Gastrocnemius medialis (tissue), 4 donors: Measurements from ENCODE around the gene ALAS2. TPM values are rescaled to one million over a fixed set of nuclear protein-coding genes. Genes with fewer than 3 reads are reported as not detected.

Source experiments
- ATAC-seq, 2 donors: fragments of 150-250 bp; one replicate each; pipeline ENCODE4 v1.9.1; 2016
- DNase-seq, 2 donors: peaks; one replicate each; pipeline ENCODE4 v3.0.0-alpha.2; 2019
- H3K27ac ChIP-seq, 4 donors: fragments of 200-600 bp; sonication (generic); 1 replicate in 1 of 4; 2 replicates in 3 of 4; pipeline ENCODE4 v1.5.1; 2016 to 2018; ENCODE audit warnings: mild to moderate bottlenecking in 2 of 4, moderate library complexity in 1 of 4
- H3K27me3 ChIP-seq, 3 donors: fragments of 200-600 bp; sonication (generic) in 2 of 3; 1 replicate in 1 of 3; 2 replicates in 2 of 3; pipeline versions ENCODE4 v1.5.1 to v1.6.0; 2016 to 2019; ENCODE audit warnings: mild to moderate bottlenecking in 1 of 3, moderate library complexity in 1 of 3
- H3K36me3 ChIP-seq, 2 donors: fragments of 200-600 bp; sonication (generic) in 1 of 2; one replicate each; pipeline ENCODE4 v1.5.1; 2017 to 2018
- H3K4me1 ChIP-seq, 2 donors: fragments of 200-600 bp; sonication (generic) in 1 of 2; one replicate each; pipeline ENCODE4 v1.5.1; 2016 to 2017; ENCODE audit warnings: mild to moderate bottlenecking in 2 of 2
- H3K4me3 ChIP-seq, 4 donors: fragments of 200-600 bp; sonication (generic) in 3 of 4; 1 replicate in 1 of 4; 2 replicates in 3 of 4; pipeline ENCODE4 v1.5.1; 2016 to 2019; ENCODE audit warnings: mild to moderate bottlenecking in 2 of 4
- H3K9me3 ChIP-seq, 3 donors: fragments of 200-600 bp; sonication (generic) in 2 of 3; 1 replicate in 1 of 3; 2 replicates in 2 of 3; pipeline ENCODE4 v1.5.1; 2016 to 2019
- POLR2A ChIP-seq, 2 donors: fragments of 450-650 bp; IDR thresholded peaks; one replicate each; pipeline ENCODE4 v1.6.1; 2017; ENCODE audit warnings: antibody characterized with exemption in 2 of 2, mild to moderate bottlenecking in 2 of 2, moderate library complexity in 2 of 2
- in situ Hi-C, 4 donors: fragments of 200-750 bp; cut with MboI; loops; one replicate each; pipeline versions ENCODE4 v1.15.0 to v1.8.0; 2017; ENCODE audit warnings: low sequenced_read_pairs in 4 of 4
- intact Hi-C: fragments of 100-400 bp; cut with DNase I; formaldehyde crosslinking; loops from one replicate; pipeline ENCODE4 v1.15.1; 2023; ENCODE audit warnings: low total_unique reads
- total RNA-seq, 4 donors: library from RNA; depleted of rRNA; stranded (reverse); fragments of >200 nt; gene quantifications; one replicate each; pipeline versions ENCODE4 v1.1.0 to v1.2.3, GENCODE V29; 2016
- TF ChIP-seq, protein P1 (sequence below), 5 experiments: fragments of 450-650 bp in 3 of 5; fragments of 200-600 bp in 2 of 5; sonication (generic) in 2 of 5; IDR thresholded peaks in 4 of 5; conservative IDR thresholded peaks in 1 of 5; 1 replicate in 4 of 5; 2 replicates in 1 of 5; pipeline ENCODE4 v1.5.1; 2016 to 2019; ENCODE audit warnings: antibody characterized with exemption in 5 of 5, mild to moderate bottlenecking in 3 of 5, moderate library complexity in 3 of 5

ALAS2 gene
- total RNA-seq, 4 donors from 2014 or later, result 0.58 to 2.2 TPM; not detected in 2

- H3K27me3 ChIP-seq, result no peaks in the 10 kb centered on the region
- ATAC-seq (no peak), DNase-seq (no peak)
- in situ Hi-C loops (no loop called here), intact Hi-C loops (loop anchor here (5.0 kb wide), 1 partner anchor 1703 kb away; no protein-coding TSS in a partner anchor)
- no peaks in the 10 kb centered on the region for H3K36me3 ChIP-seq
- peak overlapping the region; percentile 84 to 93 (median 90) for H3K27ac ChIP-seq
- TF ChIP-seq, protein P1, sequence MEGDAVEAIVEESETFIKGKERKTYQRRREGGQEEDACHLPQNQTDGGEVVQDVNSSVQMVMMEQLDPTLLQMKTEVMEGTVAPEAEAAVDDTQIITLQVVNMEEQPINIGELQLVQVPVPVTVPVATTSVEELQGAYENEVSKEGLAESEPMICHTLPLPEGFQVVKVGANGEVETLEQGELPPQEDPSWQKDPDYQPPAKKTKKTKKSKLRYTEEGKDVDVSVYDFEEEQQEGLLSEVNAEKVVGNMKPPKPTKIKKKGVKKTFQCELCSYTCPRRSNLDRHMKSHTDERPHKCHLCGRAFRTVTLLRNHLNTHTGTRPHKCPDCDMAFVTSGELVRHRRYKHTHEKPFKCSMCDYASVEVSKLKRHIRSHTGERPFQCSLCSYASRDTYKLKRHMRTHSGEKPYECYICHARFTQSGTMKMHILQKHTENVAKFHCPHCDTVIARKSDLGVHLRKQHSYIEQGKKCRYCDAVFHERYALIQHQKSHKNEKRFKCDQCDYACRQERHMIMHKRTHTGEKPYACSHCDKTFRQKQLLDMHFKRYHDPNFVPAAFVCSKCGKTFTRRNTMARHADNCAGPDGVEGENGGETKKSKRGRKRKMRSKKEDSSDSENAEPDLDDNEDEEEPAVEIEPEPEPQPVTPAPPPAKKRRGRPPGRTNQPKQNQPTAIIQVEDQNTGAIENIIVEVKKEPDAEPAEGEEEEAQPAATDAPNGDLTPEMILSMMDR (IDR thresholded peaks at IDR 0.05 in 4 of 5, conservative IDR thresholded peaks at IDR 0.05 in 1 of 5), result no peak
- no peak for TF ChIP-seq POLR2A (IDR thresholded peaks at IDR 0.05)
- H3K4me1 ChIP-seq, result peaks cover 22 to 24% of the 10 kb centered on the region in 2 donors
- no peaks in the 10 kb centered on the region for H3K9me3 ChIP-seq
- peak overlapping the region in 1 of 4 donors; percentile 16 for H3K4me3 ChIP-seq
Observed at GRCh38 chrX:54995621-54996020, 35.2 kb downstream of the ALAS2 start.

DNA sequence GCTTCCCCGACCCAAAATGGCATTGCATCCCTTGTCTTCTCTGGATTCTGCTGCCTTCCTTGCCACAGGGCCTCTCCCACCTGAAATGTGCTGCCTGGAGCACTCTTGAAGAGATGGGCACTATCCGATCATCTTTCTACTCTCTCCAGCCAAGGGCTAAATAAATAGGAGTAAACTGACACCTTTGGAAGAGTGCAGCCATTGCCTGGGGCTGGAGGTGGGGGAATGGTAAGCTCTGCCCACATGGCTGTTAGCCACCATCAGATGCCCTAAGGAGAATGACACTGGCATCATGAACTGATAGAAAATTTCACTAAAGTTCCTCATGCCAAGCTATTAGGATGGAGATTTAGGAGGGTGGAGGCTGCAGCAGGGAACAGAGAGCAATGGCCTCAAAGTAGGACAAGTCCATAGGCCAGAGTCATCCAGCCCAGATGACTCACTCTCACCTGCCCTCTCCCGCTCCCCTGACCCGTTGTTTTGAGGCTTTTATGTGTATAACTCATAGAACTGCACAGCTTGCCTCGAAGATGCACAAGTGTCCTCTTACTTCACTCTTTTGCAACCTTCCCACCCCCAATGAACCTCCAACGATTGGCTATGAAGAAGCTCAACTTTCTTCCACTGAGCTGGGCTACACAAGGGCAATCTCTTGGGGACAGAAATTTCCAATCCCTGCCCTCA lies 36.0 kb downstream of the ALAS2 start:
- intact Hi-C loops, result loop anchor here (5.0 kb wide), 1 partner anchor 1703 kb away; no protein-coding TSS in a partner anchor
- peak; percentile 49 to 62 for ATAC-seq

DNA sequence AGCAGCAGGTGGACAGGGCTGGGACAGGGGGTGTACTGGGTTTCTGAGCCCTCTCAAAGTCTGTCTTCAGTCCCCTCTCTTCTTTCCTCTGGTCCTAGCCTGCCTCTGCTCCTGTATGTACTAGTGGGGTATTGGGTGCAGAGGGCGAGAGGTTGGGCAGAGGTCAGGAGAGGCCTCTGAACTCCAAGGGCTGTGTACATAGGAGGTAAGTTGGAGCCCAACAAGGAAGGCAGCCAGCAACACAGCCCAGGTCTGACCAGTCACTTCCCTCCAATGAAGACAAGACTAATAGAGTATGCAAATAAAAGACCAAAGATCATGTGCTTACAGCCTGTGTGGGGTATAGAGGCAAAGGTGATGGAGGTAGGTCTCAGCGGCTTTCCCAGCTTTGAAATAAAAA lies 36.7 kb downstream of the ALAS2 start, which contains the start of gene PFKFB1:
Gene PFKFB1, minus strand, starts transcription at position 90 of the 400 bp plus-strand sequence. CDS start 181 bp downstream, outside the sequence.
- Histone ChIP-seq H3K27ac (peak within 1 kb of the TSS; percentile 84 to 93 (median 90)), H3K9me3 (no peaks in the 10 kb centered on the region), H3K27me3 (no peaks in the 10 kb centered on the region), H3K4me3 (peak within 1 kb of the TSS; percentile 33 to 47 (median 40)), H3K4me1 (peaks cover 22 to 32% of the 10 kb centered on the region in 2 donors), H3K36me3 (no peaks in the 10 kb centered on the region)
- no peak for DNase-seq
- TF ChIP-seq POLR2A (IDR thresholded peaks at IDR 0.05), result no peak
- TF ChIP-seq, protein P1 (IDR thresholded peaks at IDR 0.05 in 4 of 5, conservative IDR thresholded peaks at IDR 0.05 in 1 of 5), result no peak
- in situ Hi-C loops, result no loop called here
- intact Hi-C loops, result no loop called here
- no peak for ATAC-seq

More for the DNA sequence above, 36.0 kb downstream of the ALAS2 start:
- Histone ChIP-seq H3K4me3 (peak overlapping the region in 3 of 4 donors; percentile 31 to 47 (median 41)), H3K36me3 (no peaks in the 10 kb centered on the region), H3K9me3 (no peaks in the 10 kb centered on the region), H3K27ac (peak overlapping the region; percentile 84 to 93 (median 90)), H3K27me3 (no peaks in the 10 kb centered on the region), H3K4me1 (peaks cover 24 to 27% of the 10 kb centered on the region in 2 donors)
- TF ChIP-seq, protein P1 (IDR thresholded peaks at IDR 0.05 in 4 of 5, conservative IDR thresholded peaks at IDR 0.05 in 1 of 5), result no peak
- peak in 1 of 2 donors; percentile 56 for TF ChIP-seq POLR2A (IDR thresholded peaks at IDR 0.05)
- DNase-seq, result peak; percentile 70 to 84
- in situ Hi-C loops, result no loop called here

DNA sequence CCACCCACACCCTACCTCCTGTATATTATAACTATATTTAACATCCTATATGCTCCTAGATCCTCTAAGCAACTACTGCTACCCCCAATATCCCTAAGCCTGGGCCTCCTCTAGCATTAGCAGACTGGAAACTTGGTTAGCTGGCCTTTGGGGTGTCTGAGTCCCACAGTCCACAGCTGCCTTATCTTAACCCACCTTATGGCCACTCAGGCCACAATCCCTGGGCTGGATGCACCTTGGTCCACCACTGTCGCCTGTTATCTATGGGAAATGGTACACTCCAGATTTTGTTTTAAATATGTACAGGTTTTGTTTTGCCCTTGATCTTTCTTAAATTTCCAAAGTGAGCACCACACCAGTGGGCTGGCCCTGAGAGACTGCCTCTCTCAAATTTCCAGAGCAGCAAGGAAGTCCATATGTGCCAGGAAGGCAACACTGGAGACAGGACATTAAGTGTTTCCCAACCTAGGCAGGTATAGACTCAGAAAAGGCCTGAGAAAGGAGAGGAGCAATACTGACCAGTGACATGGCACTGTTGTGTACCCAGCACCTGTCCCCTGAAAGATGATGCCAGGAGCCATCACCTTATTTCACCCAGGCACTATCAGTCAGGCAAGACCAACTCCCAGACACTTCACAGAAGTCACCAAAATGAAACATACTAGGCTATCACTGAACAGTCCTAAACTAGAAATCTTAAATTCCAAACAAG lies 37.7 kb downstream of the ALAS2 start:
- intact Hi-C loops, result no loop called here
- TF ChIP-seq, protein P1 (IDR thresholded peaks at IDR 0.05 in 4 of 5, conservative IDR thresholded peaks at IDR 0.05 in 1 of 5), result no peak
- TF ChIP-seq POLR2A (IDR thresholded peaks at IDR 0.05), result peak in 1 of 2 donors; percentile 8
- ATAC-seq, result peak; percentile 57 to 63

More for the DNA sequence above, 37.7 kb downstream of the ALAS2 start:
- Histone ChIP-seq H3K36me3 (no peaks in the 10 kb centered on the region), H3K9me3 (no peaks in the 10 kb centered on the region), H3K27ac (peak overlapping the region; percentile 84 to 93 (median 90)), H3K4me3 (peak overlapping the region; percentile 33 to 47 (median 40)), H3K4me1 (peaks cover 21 to 36% of the 10 kb centered on the region in 2 donors), H3K27me3 (no peaks in the 10 kb centered on the region)
- DNase-seq, result peak; percentile 45 to 73
- in situ Hi-C loops, result no loop called here
